ENCODE measurements around the gene SDK2.

The SDK2 gene

GRCh38 chr17:73644145-73645049 lies at the start of gene SDK2:
Gene SDK2, minus strand, starts transcription at chr17:73644445. Its CDS starts 357 bp downstream, at chr17:73644088.
- DNase-seq: no peak

GRCh38 chr17:73693071-73693470 lies 48.8 kb upstream of the SDK2 start:
- DNase-seq: no peak

- no peak for DNase-seq
These were observed 47.1 kb upstream of the SDK2 start for GRCh38 chr17:73691321-73691766.

GRCh38 chr17:73690676-73691075 lies 46.4 kb upstream of the SDK2 start:
- DNase-seq: no peak

- DNase-seq: no peak
These were observed 45.5 kb upstream of the SDK2 start for GRCh38 chr17:73689596-73690275.

GRCh38 chr17:73686961-73687360 lies 42.7 kb upstream of the SDK2 start:
- DNase-seq: no peak

GRCh38 chr17:73686126-73686525 lies 41.9 kb upstream of the SDK2 start:
- no peak for DNase-seq

GRCh38 chr17:73684183-73684582 lies 39.9 kb upstream of the SDK2 start:
- DNase-seq: no peak

- no peak for DNase-seq
These were observed 39.5 kb upstream of the SDK2 start for GRCh38 chr17:73683771-73684170.

GRCh38 chr17:73681946-73682345 lies 37.7 kb upstream of the SDK2 start:
- no peak for DNase-seq

- no peak for DNase-seq
These were observed 35.2 kb upstream of the SDK2 start for GRCh38 chr17:73679476-73679875.

GRCh38 chr17:73678999-73679398 lies 34.8 kb upstream of the SDK2 start:
- no peak for DNase-seq

- DNase-seq: no peak
These were observed 25.5 kb upstream of the SDK2 start for GRCh38 chr17:73669771-73670170.

- DNase-seq: no peak
These were observed 23.1 kb upstream of the SDK2 start for GRCh38 chr17:73667181-73667959.

- DNase-seq: no peak
These were observed 19.4 kb upstream of the SDK2 start for GRCh38 chr17:73663614-73664013.

GRCh38 chr17:73660366-73660765 lies 16.1 kb upstream of the SDK2 start:
- no peak for DNase-seq

- no peak for DNase-seq
These were observed 14.7 kb upstream of the SDK2 start for GRCh38 chr17:73658821-73659515.

GRCh38 chr17:73657473-73658116 lies 13.3 kb upstream of the SDK2 start:
- DNase-seq: no peak

GRCh38 chr17:73654241-73654640 lies 10.0 kb upstream of the SDK2 start:
- no peak for DNase-seq

GRCh38 chr17:73653810-73654209 lies 9.6 kb upstream of the SDK2 start:
- no peak for DNase-seq

- no peak for DNase-seq
These were observed 8.7 kb upstream of the SDK2 start for GRCh38 chr17:73652886-73653480.
